ENCODE data around the gene SERPINE2. TPM values are rescaled to one million over a fixed set of nuclear protein-coding genes. Genes with fewer than 3 reads are reported as not detected.
A peak's percentile ranks its signal among the peaks of the same experiment; 100 is the strongest.

SERPINE2 gene
- total and polyA plus RNA-seq, 3 experiments from 2014 or later: 2.2 to 6.4 (median 5.0) TPM

DNA sequence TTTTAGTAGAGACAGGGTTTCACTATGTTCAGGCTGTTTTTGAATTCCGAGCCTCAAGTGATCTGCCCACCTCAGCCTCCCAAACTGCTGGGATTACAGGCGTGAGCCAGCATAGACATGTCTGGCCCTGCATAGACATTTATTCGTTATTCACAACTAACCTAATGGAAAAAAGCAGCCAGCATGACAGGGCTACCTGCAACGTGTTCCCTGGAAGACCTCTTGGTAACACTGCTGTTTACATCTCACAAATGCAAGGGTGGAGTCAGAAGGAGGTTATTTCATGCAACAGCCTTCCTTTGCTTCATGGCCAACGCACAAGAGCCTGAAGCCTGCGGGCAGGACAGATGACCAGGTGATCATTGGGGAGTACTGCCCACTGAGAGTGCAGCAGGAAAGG, 9.2 kb downstream of the SERPINE2 start:
- Histone ChIP-seq H3K36me3 (ENCODE audit: insufficient read depth, low read length) (no peaks in the 10 kb centered on the region), H3K4me3 (ENCODE audit: low read length) (no peak overlapping the region), H3K27me3 (ENCODE audit: insufficient read depth, low read length, poor library complexity, severe bottlenecking) (peaks cover 3% of the 10 kb centered on the region), H3K4me1 (ENCODE audit: insufficient read depth, low read length) (peaks cover 32% of the 10 kb centered on the region), H3K27ac (ENCODE audit: low read depth, low read length) (no peak overlapping the region), H3K9me3 (ENCODE audit: low read length) (no peaks in the 10 kb centered on the region)
- Mint-ChIP-seq H3K9me3 (no peaks in the 10 kb centered on the region), H3K27ac (no peak overlapping the region), H3K4me1 (peaks cover 18 to 25% (median 24%) of the 10 kb centered on the region in 3 donors), H3K27me3 (peaks cover 5 to 28% of the 10 kb centered on the region in 2 donors), H3K36me3 (peaks cover 0 to 12% (median 0%) of the 10 kb centered on the region in 3 donors), H3K4me3 (no peak overlapping the region)
- DNase-seq: no peak
- ChIA-PET CTCF (no interaction called here), POLR2A (no interaction called here)

DNA sequence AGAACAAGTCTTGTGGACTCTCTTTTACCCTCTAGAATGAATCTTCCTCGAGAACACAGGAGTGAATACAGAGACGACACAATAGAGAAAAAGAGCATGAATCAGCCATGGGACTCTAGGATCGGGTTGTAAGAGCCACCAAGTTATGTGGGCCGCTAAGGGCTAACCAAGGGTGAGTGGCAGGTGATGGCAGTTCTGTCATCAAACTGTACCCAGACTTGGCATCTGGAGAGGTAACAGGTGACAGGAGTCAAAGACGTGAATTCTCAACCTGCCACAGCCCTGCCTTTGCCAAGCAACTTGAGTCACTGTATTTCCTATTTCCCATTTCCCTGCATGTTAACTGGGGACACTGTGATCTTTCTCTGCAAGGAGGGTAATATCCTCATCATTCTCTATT, 11.2 kb downstream of the SERPINE2 start:
- peaks cover 46% of the 10 kb centered on the region for H3K4me1 ChIP-seq (ENCODE audit: insufficient read depth, low read length)
- peaks cover 25 to 34% (median 31%) of the 10 kb centered on the region in 3 donors for H3K4me1 Mint-ChIP-seq

DNA sequence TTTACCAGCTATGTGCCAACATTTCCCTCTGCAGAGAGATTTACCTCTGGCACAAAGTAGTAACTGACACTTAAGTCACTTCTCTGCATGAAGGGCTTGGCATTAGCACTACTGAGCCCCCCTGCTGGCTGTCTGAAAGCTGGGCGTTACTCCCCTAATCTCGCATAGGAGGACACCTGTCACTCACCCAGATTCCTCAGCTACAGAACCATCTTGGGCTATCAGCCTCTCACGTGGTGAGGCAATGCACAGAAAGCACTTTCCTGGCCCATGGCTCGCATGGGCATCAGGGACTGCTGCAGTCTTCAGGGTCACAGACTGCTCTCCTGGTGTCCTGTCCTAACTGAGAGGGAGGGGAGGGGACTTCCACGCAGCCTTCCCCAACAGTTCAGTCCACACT, 12.0 kb downstream of the SERPINE2 start:
- Histone ChIP-seq H3K36me3 (ENCODE audit: insufficient read depth, low read length) (no peaks in the 10 kb centered on the region), H3K4me3 (ENCODE audit: low read length) (no peak overlapping the region), H3K27ac (ENCODE audit: low read depth, low read length) (no peak overlapping the region), H3K9me3 (ENCODE audit: low read length) (no peaks in the 10 kb centered on the region), H3K27me3 (ENCODE audit: insufficient read depth, low read length, poor library complexity, severe bottlenecking) (no peaks in the 10 kb centered on the region), H3K4me1 (ENCODE audit: insufficient read depth, low read length) (peaks cover 41% of the 10 kb centered on the region)
- ChIA-PET POLR2A (no interaction called here), CTCF (no interaction called here)
- Mint-ChIP-seq H3K4me3 (no peak overlapping the region), H3K27me3 (peaks cover 3% of the 10 kb centered on the region in 2 donors), H3K36me3 (no peaks in the 10 kb centered on the region), H3K27ac (peak overlapping the region in 1 of 8 donors; percentile 33), H3K4me1 (peaks cover 25 to 34% (median 31%) of the 10 kb centered on the region in 3 donors), H3K9me3 (no peaks in the 10 kb centered on the region)
- DNase-seq: no peak

More for the DNA sequence above, 11.2 kb downstream of the SERPINE2 start:
- Mint-ChIP-seq H3K36me3 (no peaks in the 10 kb centered on the region), H3K27me3 (peaks cover 3 to 8% of the 10 kb centered on the region in 2 donors), H3K4me3 (no peak overlapping the region), H3K27ac (peak overlapping the region in 4 of 8 donors; percentile 11 to 76 (median 71)), H3K9me3 (no peaks in the 10 kb centered on the region)
- H3K27ac ChIP-seq (ENCODE audit: low read depth, low read length): no peak overlapping the region
- CTCF ChIA-PET: interaction anchor here (0.9 kb wide), 1 partner anchor 10 kb away, joined by 3 read pairs; no protein-coding TSS in a partner anchor
- H3K36me3 ChIP-seq (ENCODE audit: insufficient read depth, low read length): no peaks in the 10 kb centered on the region
- POLR2A ChIA-PET: no interaction called here
- no peak overlapping the region for H3K4me3 ChIP-seq (ENCODE audit: low read length)
- H3K9me3 ChIP-seq (ENCODE audit: low read length): no peaks in the 10 kb centered on the region
- DNase-seq: no peak
- H3K27me3 ChIP-seq (ENCODE audit: insufficient read depth, low read length, poor library complexity, severe bottlenecking): no peaks in the 10 kb centered on the region

GRCh38 chr2:224025874-224026273, 13.2 kb downstream of the SERPINE2 start:
- H3K9me3 Mint-ChIP-seq: no peaks in the 10 kb centered on the region
- POLR2A ChIA-PET: no interaction called here
- Histone ChIP-seq H3K9me3 (ENCODE audit: low read length) (no peaks in the 10 kb centered on the region), H3K36me3 (ENCODE audit: insufficient read depth, low read length) (no peaks in the 10 kb centered on the region), H3K4me3 (ENCODE audit: low read length) (peak overlapping the region; percentile 1), H3K27ac (ENCODE audit: low read depth, low read length) (no peak overlapping the region), H3K27me3 (ENCODE audit: insufficient read depth, low read length, poor library complexity, severe bottlenecking) (no peaks in the 10 kb centered on the region), H3K4me1 (ENCODE audit: insufficient read depth, low read length) (peaks cover 41% of the 10 kb centered on the region)
- H3K4me1 Mint-ChIP-seq: peaks cover 25 to 34% (median 31%) of the 10 kb centered on the region in 3 donors
- H3K27ac Mint-ChIP-seq: peak overlapping the region; percentile 9 to 90 (median 80)
- no peaks in the 10 kb centered on the region for H3K36me3 Mint-ChIP-seq
- H3K4me3 Mint-ChIP-seq: peak overlapping the region in 6 of 7 donors; percentile 30 to 74 (median 56)
- CTCF ChIA-PET: interaction anchor here (1.3 kb wide), 1 partner anchor 56 kb away, joined by 4 read pairs; no protein-coding TSS in a partner anchor
- peak; percentile 8 to 59 (median 46) for DNase-seq
- H3K27me3 Mint-ChIP-seq: peaks cover 0 to 3% of the 10 kb centered on the region in 2 donors

DNA sequence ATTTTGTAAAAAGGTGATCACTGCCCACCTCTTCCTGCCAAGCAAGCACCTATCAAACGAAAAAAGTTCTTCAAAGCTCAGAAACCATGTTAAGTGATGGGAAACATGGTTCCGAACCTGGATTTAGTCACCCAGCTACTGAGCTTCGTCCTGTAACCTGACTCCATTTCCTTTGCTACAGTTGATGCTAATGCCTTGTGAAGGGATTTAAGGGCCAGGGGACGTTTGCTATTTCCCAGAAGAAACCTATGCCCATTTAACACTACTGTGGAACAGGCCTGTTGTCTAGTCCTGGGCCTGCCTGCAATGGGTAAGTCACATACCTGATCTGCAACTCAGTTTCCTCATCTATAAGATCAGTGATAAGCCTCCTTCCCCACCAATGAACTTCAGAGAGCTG, 14.8 kb downstream of the SERPINE2 start:
- Mint-ChIP-seq H3K4me1 (peaks cover 25 to 34% (median 31%) of the 10 kb centered on the region in 3 donors), H3K36me3 (no peaks in the 10 kb centered on the region), H3K27me3 (no peaks in the 10 kb centered on the region), H3K4me3 (no peak overlapping the region), H3K9me3 (no peaks in the 10 kb centered on the region), H3K27ac (peak overlapping the region in 5 of 8 donors; percentile 6 to 62 (median 43))
- Histone ChIP-seq H3K27me3 (ENCODE audit: insufficient read depth, low read length, poor library complexity, severe bottlenecking) (no peaks in the 10 kb centered on the region), H3K4me1 (ENCODE audit: insufficient read depth, low read length) (peaks cover 41% of the 10 kb centered on the region), H3K27ac (ENCODE audit: low read depth, low read length) (no peak overlapping the region), H3K4me3 (ENCODE audit: low read length) (no peak overlapping the region), H3K9me3 (ENCODE audit: low read length) (no peaks in the 10 kb centered on the region), H3K36me3 (ENCODE audit: insufficient read depth, low read length) (no peaks in the 10 kb centered on the region)
- POLR2A ChIA-PET: no interaction called here
- DNase-seq: peak in 1 of 5 donors; percentile 18
- CTCF ChIA-PET: no interaction called here

- POLR2A ChIA-PET: no interaction called here
- H3K36me3 ChIP-seq (ENCODE audit: insufficient read depth, low read length): no peaks in the 10 kb centered on the region
- Mint-ChIP-seq H3K4me3 (no peak overlapping the region), H3K27ac (peak overlapping the region in 2 of 8 donors; percentile 23 to 48), H3K27me3 (no peaks in the 10 kb centered on the region), H3K36me3 (no peaks in the 10 kb centered on the region), H3K4me1 (peaks cover 25 to 34% (median 31%) of the 10 kb centered on the region in 3 donors), H3K9me3 (no peaks in the 10 kb centered on the region)
- no peak overlapping the region for H3K4me3 ChIP-seq (ENCODE audit: low read length)
- H3K4me1 ChIP-seq (ENCODE audit: insufficient read depth, low read length): peaks cover 41% of the 10 kb centered on the region
- no peak overlapping the region for H3K27ac ChIP-seq (ENCODE audit: low read depth, low read length)
- no peak for DNase-seq
- no peaks in the 10 kb centered on the region for H3K9me3 ChIP-seq (ENCODE audit: low read length)
- H3K27me3 ChIP-seq (ENCODE audit: insufficient read depth, low read length, poor library complexity, severe bottlenecking): no peaks in the 10 kb centered on the region
- CTCF ChIA-PET: no interaction called here
Measured at GRCh38 chr2:224023188-224023587, 15.9 kb downstream of the SERPINE2 start.

GRCh38 chr2:224022486-224022885, 16.6 kb downstream of the SERPINE2 start:
- H3K9me3 Mint-ChIP-seq: no peaks in the 10 kb centered on the region
- no peak for DNase-seq
- H3K4me3 Mint-ChIP-seq: no peak overlapping the region

DNA sequence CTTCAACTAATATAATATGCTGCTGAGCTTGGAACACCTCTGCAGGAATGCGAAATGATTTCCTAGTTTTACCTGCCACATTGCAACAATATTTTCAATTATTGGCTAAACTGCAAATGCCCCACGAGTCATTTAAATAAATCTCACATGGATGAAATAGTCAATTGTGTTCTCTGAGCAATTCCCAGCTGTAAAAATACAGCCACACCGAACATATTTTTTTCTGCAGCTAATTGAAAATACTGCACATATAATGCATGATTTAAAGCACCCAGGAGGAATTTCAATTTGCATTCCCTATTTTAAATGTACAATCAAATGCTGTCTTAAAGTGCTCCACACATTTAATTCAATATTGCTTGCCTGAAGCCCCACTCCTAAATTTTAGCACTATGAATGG, 18.6 kb downstream of the SERPINE2 start:
- no peaks in the 10 kb centered on the region for H3K36me3 ChIP-seq (ENCODE audit: insufficient read depth, low read length)
- H3K4me3 ChIP-seq (ENCODE audit: low read length): no peak overlapping the region
- no peaks in the 10 kb centered on the region for H3K9me3 ChIP-seq (ENCODE audit: low read length)
- H3K4me1 ChIP-seq (ENCODE audit: insufficient read depth, low read length): peaks cover 21% of the 10 kb centered on the region
- Mint-ChIP-seq H3K27me3 (no peaks in the 10 kb centered on the region), H3K4me1 (peaks cover 14 to 21% (median 19%) of the 10 kb centered on the region in 3 donors), H3K27ac (no peak overlapping the region), H3K36me3 (no peaks in the 10 kb centered on the region), H3K9me3 (no peaks in the 10 kb centered on the region), H3K4me3 (no peak overlapping the region)
- H3K27me3 ChIP-seq (ENCODE audit: insufficient read depth, low read length, poor library complexity, severe bottlenecking): no peaks in the 10 kb centered on the region
- no peak overlapping the region for H3K27ac ChIP-seq (ENCODE audit: low read depth, low read length)
- CTCF ChIA-PET: interaction anchor here (1.1 kb wide), 1 partner anchor 10 kb away, joined by 3 read pairs; no protein-coding TSS in a partner anchor
- DNase-seq: no peak
- POLR2A ChIA-PET: no interaction called here

More at GRCh38 chr2:224022486-224022885, 16.6 kb downstream of the SERPINE2 start:
- Histone ChIP-seq H3K9me3 (ENCODE audit: low read length) (no peaks in the 10 kb centered on the region), H3K27me3 (ENCODE audit: insufficient read depth, low read length, poor library complexity, severe bottlenecking) (no peaks in the 10 kb centered on the region), H3K4me1 (ENCODE audit: insufficient read depth, low read length) (peaks cover 41% of the 10 kb centered on the region), H3K4me3 (ENCODE audit: low read length) (no peak overlapping the region), H3K27ac (ENCODE audit: low read depth, low read length) (no peak overlapping the region), H3K36me3 (ENCODE audit: insufficient read depth, low read length) (no peaks in the 10 kb centered on the region)
- H3K27me3 Mint-ChIP-seq: no peaks in the 10 kb centered on the region
- ChIA-PET POLR2A (no interaction called here), CTCF (no interaction called here)
- peaks cover 25 to 29% (median 27%) of the 10 kb centered on the region in 3 donors for H3K4me1 Mint-ChIP-seq
- H3K27ac Mint-ChIP-seq: peak overlapping the region in 1 of 8 donors; percentile 42
- H3K36me3 Mint-ChIP-seq: no peaks in the 10 kb centered on the region

All from CD8-positive, alpha-beta memory T cell (primary cell).